Measurements from ENCODE around the gene CNEP1R1. TPM values are rescaled to one million over a fixed set of nuclear protein-coding genes. Genes with fewer than 3 reads are reported as not detected.
A peak's percentile ranks its signal among the peaks of the same experiment; 100 is the strongest.

Gene CNEP1R1
- total RNA-seq, 2 experiments from 2014 or later: 27.7 to 28.4 TPM

GRCh38 chr16:50050802-50051201 is 25.8 kb downstream of the CNEP1R1 start:
- no peak for DNase-seq
- Mint-ChIP-seq H3K4me1 (no peaks in the 10 kb centered on the region), H3K27ac (no peak overlapping the region), H3K36me3 (no peaks in the 10 kb centered on the region), H3K9me3 (ENCODE audit: low read depth) (no peaks in the 10 kb centered on the region), H3K27me3 (peaks cover 25% of the 10 kb centered on the region), H3K4me3 (no peak overlapping the region)
- CTCF ChIA-PET: no interaction called here
- ATAC-seq: no peak

DNA sequence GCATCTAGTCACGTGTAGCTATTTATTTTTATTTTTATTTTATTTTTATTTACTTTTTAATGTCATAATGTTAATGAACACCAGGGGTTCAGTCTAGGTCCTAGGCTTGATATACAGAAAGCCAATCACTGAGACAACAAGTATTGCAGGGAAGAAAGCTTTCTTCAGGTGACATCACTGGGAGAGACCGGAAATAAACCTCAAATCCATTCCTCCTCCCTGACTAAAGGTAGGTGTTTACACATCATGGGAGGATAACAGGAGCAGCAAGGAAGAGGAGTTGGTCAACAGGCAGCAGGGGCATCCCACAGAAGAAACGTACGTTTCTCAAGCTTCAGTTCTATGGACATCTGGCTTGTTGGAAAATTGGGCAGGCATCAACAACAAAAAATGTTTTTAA is 31.2 kb downstream of the CNEP1R1 start:
- ATAC-seq: no peak
- H3K4me1 Mint-ChIP-seq: no peaks in the 10 kb centered on the region
- DNase-seq: no peak
- peaks cover 2% of the 10 kb centered on the region for H3K9me3 Mint-ChIP-seq (ENCODE audit: low read depth)
- no peak overlapping the region for H3K4me3 Mint-ChIP-seq
- H3K27me3 Mint-ChIP-seq: peaks cover 13% of the 10 kb centered on the region
- H3K27ac Mint-ChIP-seq: no peak overlapping the region
- CTCF ChIA-PET: no interaction called here
- peaks cover 4% of the 10 kb centered on the region for H3K36me3 Mint-ChIP-seq

- H3K36me3 Mint-ChIP-seq: peaks cover 4% of the 10 kb centered on the region
- no peak for DNase-seq
- no peaks in the 10 kb centered on the region for H3K4me1 Mint-ChIP-seq
- no peaks in the 10 kb centered on the region for H3K27me3 Mint-ChIP-seq
- CTCF ChIA-PET: no interaction called here
- ATAC-seq: no peak
- H3K9me3 Mint-ChIP-seq (ENCODE audit: low read depth): peaks cover 2% of the 10 kb centered on the region
- no peak overlapping the region for H3K4me3 Mint-ChIP-seq
- H3K27ac Mint-ChIP-seq: no peak overlapping the region
Measured at GRCh38 chr16:50058091-50058771, 33.2 kb downstream of the CNEP1R1 start.

- CTCF ChIA-PET: no interaction called here
- H3K4me1 Mint-ChIP-seq: no peaks in the 10 kb centered on the region
- peaks cover 4% of the 10 kb centered on the region for H3K36me3 Mint-ChIP-seq
- H3K27me3 Mint-ChIP-seq: no peaks in the 10 kb centered on the region
- no peak overlapping the region for H3K4me3 Mint-ChIP-seq
- H3K27ac Mint-ChIP-seq: no peak overlapping the region
- ATAC-seq (no peak), DNase-seq (no peak)
- peaks cover 2% of the 10 kb centered on the region for H3K9me3 Mint-ChIP-seq (ENCODE audit: low read depth)
Measured at GRCh38 chr16:50059111-50059510, 34.1 kb downstream of the CNEP1R1 start.

DNA sequence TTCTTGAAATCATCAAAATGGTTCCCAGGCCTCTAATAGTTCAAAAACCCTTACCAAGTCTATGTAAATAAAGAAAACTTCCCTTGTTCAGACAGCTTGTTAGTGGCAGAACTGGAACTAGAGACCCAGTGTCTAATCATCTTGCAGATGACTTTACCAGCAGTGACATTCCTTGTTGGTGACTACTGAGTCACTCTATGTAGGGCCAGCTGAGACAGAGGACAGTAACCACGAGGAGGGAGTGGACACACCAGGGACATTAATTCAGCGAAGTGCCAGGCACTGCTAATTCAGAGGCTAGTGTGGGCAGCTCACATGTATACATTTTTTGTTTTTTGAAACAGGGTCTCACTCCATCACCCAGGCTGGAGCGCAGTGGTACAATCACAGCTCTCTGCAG is 34.6 kb downstream of the CNEP1R1 start:
- CTCF ChIA-PET: no interaction called here

GRCh38 chr16:50061326-50061725 is 36.3 kb downstream of the CNEP1R1 start:
- CTCF ChIA-PET: interaction anchor here (9.8 kb wide), 1 partner anchor 33 kb away, joined by 104 read pairs; the partner anchor contains the start of gene CNEP1R1
- Mint-ChIP-seq H3K27ac (no peak overlapping the region), H3K4me3 (no peak overlapping the region), H3K27me3 (no peaks in the 10 kb centered on the region), H3K9me3 (ENCODE audit: low read depth) (no peaks in the 10 kb centered on the region), H3K36me3 (peaks cover 2% of the 10 kb centered on the region), H3K4me1 (peaks cover 8% of the 10 kb centered on the region)
- ATAC-seq: no peak
- DNase-seq: no peak

More for the DNA sequence above, 34.6 kb downstream of the CNEP1R1 start:
- Mint-ChIP-seq H3K4me3 (no peak overlapping the region), H3K36me3 (peaks cover 4% of the 10 kb centered on the region), H3K27me3 (no peaks in the 10 kb centered on the region), H3K4me1 (no peaks in the 10 kb centered on the region), H3K27ac (no peak overlapping the region), H3K9me3 (ENCODE audit: low read depth) (peaks cover 2% of the 10 kb centered on the region)
- no peak for ATAC-seq
- DNase-seq: no peak

DNA sequence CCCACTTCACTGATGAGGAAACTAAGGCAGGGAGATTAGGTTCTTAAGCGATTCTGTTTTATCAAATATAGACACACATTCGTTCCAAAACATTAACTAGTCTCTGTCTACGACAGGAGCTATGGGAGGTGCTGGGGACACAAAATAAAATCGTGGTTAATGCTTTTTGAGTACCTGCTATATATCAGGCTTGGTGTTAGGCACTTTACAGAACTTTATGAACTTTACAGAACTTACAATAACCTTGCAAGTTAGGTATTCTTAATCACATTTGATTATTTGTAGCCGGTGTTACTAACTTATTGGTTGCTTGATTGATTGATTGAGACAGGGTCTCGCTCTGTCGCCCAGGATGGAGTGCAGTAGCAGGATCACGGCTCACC is 40.2 kb downstream of the CNEP1R1 start:
- Mint-ChIP-seq H3K36me3 (peaks cover 4% of the 10 kb centered on the region), H3K27me3 (no peaks in the 10 kb centered on the region), H3K9me3 (ENCODE audit: low read depth) (no peaks in the 10 kb centered on the region), H3K4me1 (peaks cover 37% of the 10 kb centered on the region), H3K27ac (peak overlapping the region; percentile 91), H3K4me3 (peak overlapping the region; percentile 97)
- DNase-seq (no peak), ATAC-seq (no peak)
- CTCF ChIA-PET: interaction anchor here (0.6 to 9.8 kb wide), 8 partner anchors 37 to 600 kb away, joined by 3 to 153 read pairs (median 4); partner anchors contain the start of gene CNEP1R1

- DNase-seq (peak; percentile 96), ATAC-seq (peak; percentile 91)
- H3K4me3 Mint-ChIP-seq: peak within 1 kb of the TSS; percentile 97
- CTCF ChIA-PET: interaction anchor here (0.6 to 9.8 kb wide), 14 partner anchors 38 to 741 kb away, joined by 3 to 153 read pairs (median 4); partner anchors contain the start of gene CNEP1R1
- H3K27ac Mint-ChIP-seq: peak within 1 kb of the TSS; percentile 91
- H3K9me3 Mint-ChIP-seq (ENCODE audit: low read depth): no peaks in the 10 kb centered on the region
- H3K4me1 Mint-ChIP-seq: peaks cover 40% of the 10 kb centered on the region
- H3K36me3 Mint-ChIP-seq: peaks cover 7% of the 10 kb centered on the region
- no peaks in the 10 kb centered on the region for H3K27me3 Mint-ChIP-seq
Measured at GRCh38 chr16:50065624-50066481, 40.8 kb downstream of the CNEP1R1 start, which contains the start of gene HEATR3. TSS of gene HEATR3 (plus strand) at chr16:50065970. CDS start at chr16:50066132, 162 bp downstream.

DNA sequence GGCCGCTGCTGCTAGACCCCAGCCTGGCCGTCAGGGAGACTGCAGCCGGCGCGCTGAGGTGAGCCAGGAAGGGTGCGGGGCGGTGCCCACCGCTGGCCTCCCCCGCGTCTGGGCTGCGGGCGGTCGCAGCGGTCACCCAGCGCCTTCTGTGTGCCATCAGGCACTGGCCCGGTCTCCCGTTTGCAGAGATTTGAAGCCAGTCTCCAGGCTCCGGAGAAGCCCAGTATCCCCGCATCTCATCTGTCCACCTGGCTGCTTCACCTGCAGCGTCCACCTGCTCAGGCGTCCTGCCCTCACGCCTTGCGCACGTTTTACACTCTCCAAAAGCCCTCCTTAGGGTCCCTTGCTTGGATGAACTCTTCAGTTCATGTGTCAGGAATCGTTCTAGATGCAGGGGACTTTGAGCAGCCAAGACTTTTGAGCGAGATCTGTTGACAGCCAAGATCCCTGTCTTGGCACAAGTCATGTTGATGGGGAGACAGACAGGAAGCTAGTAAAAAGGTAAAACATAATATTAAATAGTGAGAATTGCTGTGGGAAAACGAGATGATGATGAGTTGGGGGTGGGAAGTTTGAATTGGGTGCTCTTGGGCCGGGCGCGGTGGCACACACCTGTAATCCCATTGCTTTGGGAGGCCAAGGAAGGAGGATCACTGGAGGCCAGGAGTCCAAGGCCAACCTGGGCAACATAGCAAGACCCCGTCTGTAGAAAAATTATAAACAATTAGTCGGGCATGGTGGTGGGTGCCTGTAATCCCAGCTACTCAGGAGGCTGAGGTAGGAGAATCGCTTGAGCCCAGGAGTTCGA is 41.7 kb downstream of the CNEP1R1 start:
- H3K4me1 Mint-ChIP-seq: peaks cover 44% of the 10 kb centered on the region
- peak overlapping the region; percentile 97 for H3K4me3 Mint-ChIP-seq
- ATAC-seq (no peak), DNase-seq (no peak)
- CTCF ChIA-PET: interaction anchor here (0.6 to 9.8 kb wide), 33 partner anchors 10 to 740 kb away, joined by 3 to 153 read pairs (median 4); partner anchors contain the start of gene CNEP1R1
- peak overlapping the region; percentile 90 for H3K27ac Mint-ChIP-seq
- peaks cover 11% of the 10 kb centered on the region for H3K36me3 Mint-ChIP-seq
- no peaks in the 10 kb centered on the region for H3K27me3 Mint-ChIP-seq
- H3K9me3 Mint-ChIP-seq (ENCODE audit: low read depth): no peaks in the 10 kb centered on the region

GRCh38 chr16:50067290-50067853 is 42.3 kb downstream of the CNEP1R1 start:
- H3K36me3 Mint-ChIP-seq: peaks cover 14% of the 10 kb centered on the region

DNA sequence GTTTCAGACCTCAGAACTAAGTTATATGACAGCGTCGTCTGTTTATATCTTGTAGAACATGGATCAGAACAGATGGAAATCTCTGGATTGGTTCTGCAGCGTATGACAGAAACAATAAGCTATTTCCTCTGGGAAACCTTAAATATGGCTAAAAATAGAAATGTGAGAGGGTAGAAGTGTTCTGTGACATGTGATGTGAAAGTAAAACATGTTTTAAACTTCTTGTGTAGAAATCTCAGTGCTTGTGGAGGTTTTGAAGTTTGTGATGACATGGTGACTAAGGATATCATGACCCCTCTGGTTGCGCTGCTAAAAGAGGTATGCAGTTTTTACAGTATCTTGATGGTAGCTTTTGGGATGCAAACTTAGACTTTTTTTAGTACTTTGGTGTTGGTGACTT is 43.5 kb downstream of the CNEP1R1 start:
- no peak for ATAC-seq
- Mint-ChIP-seq H3K27ac (peak overlapping the region; percentile 31), H3K9me3 (ENCODE audit: low read depth) (no peaks in the 10 kb centered on the region), H3K4me1 (peaks cover 58% of the 10 kb centered on the region), H3K4me3 (no peak overlapping the region), H3K36me3 (peaks cover 19% of the 10 kb centered on the region), H3K27me3 (no peaks in the 10 kb centered on the region)
- no peak for DNase-seq
- CTCF ChIA-PET: interaction anchor here (0.8 to 9.8 kb wide), 10 partner anchors 40 to 738 kb away, joined by 3 to 153 read pairs (median 7); partner anchors contain the start of gene CNEP1R1

More at GRCh38 chr16:50067290-50067853, 42.3 kb downstream of the CNEP1R1 start:
- peak; percentile 81 for DNase-seq
- ATAC-seq: peak; percentile 40
- H3K4me1 Mint-ChIP-seq: peaks cover 46% of the 10 kb centered on the region
- H3K27ac Mint-ChIP-seq: peak overlapping the region; percentile 90
- H3K27me3 Mint-ChIP-seq: no peaks in the 10 kb centered on the region
- no peaks in the 10 kb centered on the region for H3K9me3 Mint-ChIP-seq (ENCODE audit: low read depth)
- H3K4me3 Mint-ChIP-seq: peak overlapping the region; percentile 97
- CTCF ChIA-PET: interaction anchor here (0.6 to 9.8 kb wide), 28 partner anchors 9 to 739 kb away, joined by 3 to 153 read pairs (median 4); partner anchors contain the start of gene CNEP1R1

GRCh38 chr16:50069060-50069459 is 44.0 kb downstream of the CNEP1R1 start:
- DNase-seq: no peak
- Mint-ChIP-seq H3K9me3 (ENCODE audit: low read depth) (no peaks in the 10 kb centered on the region), H3K27ac (no peak overlapping the region), H3K4me3 (no peak overlapping the region), H3K4me1 (peaks cover 59% of the 10 kb centered on the region), H3K36me3 (peaks cover 19% of the 10 kb centered on the region), H3K27me3 (no peaks in the 10 kb centered on the region)
- no peak for ATAC-seq
- CTCF ChIA-PET: interaction anchor here (0.8 to 9.8 kb wide), 7 partner anchors 15 to 737 kb away, joined by 3 to 153 read pairs (median 3); partner anchors contain the start of gene CNEP1R1

All from activated CD8-positive, alpha-beta memory T cell treated with anti-CD3 and anti-CD28 coated beads, Interleukin-2, amount 10 ng/mL, durations not matched to agents 7 days and 5 days (primary cell).